Endothelial cell (in vitro differentiated cells): Measurements from ENCODE around the gene MAD1L1. TPM values are rescaled to one million over a fixed set of nuclear protein-coding genes. Genes with fewer than 3 reads are reported as not detected.

Source experiments
- DNase-seq: peaks from one replicate; pipeline ENCODE4 v3.0.0; 2021; ENCODE audit warnings: low spot score
- H3K27ac Mint-ChIP-seq: one replicate; pipeline ENCODE4 v1.8.0; 2021; ENCODE audit warnings: mixed read lengths, inconsistent platforms; ENCODE audit not compliant: unreplicated experiment
- H3K27me3 Mint-ChIP-seq: one replicate; pipeline ENCODE4 v1.8.0; 2021; ENCODE audit warnings: mild to moderate bottlenecking, moderate library complexity, mixed read lengths, inconsistent platforms; ENCODE audit not compliant: unreplicated experiment
- H3K36me3 Mint-ChIP-seq: one replicate; pipeline ENCODE4 v1.8.0; 2021; ENCODE audit warnings: mild to moderate bottlenecking, low read depth, mixed read lengths, inconsistent platforms; ENCODE audit not compliant: unreplicated experiment
- H3K4me1 Mint-ChIP-seq: one replicate; pipeline ENCODE4 v1.8.0; 2021; ENCODE audit warnings: mild to moderate bottlenecking, mixed read lengths, inconsistent platforms; ENCODE audit not compliant: unreplicated experiment
- H3K4me3 Mint-ChIP-seq: one replicate; pipeline ENCODE4 v1.8.0; 2021; ENCODE audit warnings: mild to moderate bottlenecking, mixed read lengths, inconsistent platforms; ENCODE audit not compliant: unreplicated experiment
- H3K9me3 Mint-ChIP-seq: one replicate; pipeline ENCODE4 v1.8.0; 2021; ENCODE audit warnings: mixed read lengths, inconsistent platforms; ENCODE audit not compliant: unreplicated experiment
- CTCF ChIP-seq: fragments of 200-600 bp; sonication (generic); IDR thresholded peaks from one replicate; pipeline ENCODE4 v1.5.0; 2021; ENCODE audit warnings: antibody characterized with exemption; ENCODE audit not compliant: unreplicated experiment
- total RNA-seq: library from RNA; stranded (reverse); fragmentation: NEBNext Ultra II Directional; extraction: Animal tissue kit (Norgen Biotek cat#: 25700); gene quantifications from one replicate; pipeline ENCODE4 v1.2.1, GENCODE V29; 2021; ENCODE audit not compliant: unreplicated experiment

The MAD1L1 gene
- total RNA-seq, 1 donor from 2014 or later = 43.3 TPM

- peaks cover 8% of the 10 kb centered on the region for H3K36me3 Mint-ChIP-seq
- TF ChIP-seq CTCF = no peak
- H3K4me1 Mint-ChIP-seq = peaks cover 21% of the 10 kb centered on the region
- peaks cover 22% of the 10 kb centered on the region for H3K27me3 Mint-ChIP-seq
- DNase-seq = no peak
- peak overlapping the region; percentile 36 for H3K27ac Mint-ChIP-seq
- H3K4me3 Mint-ChIP-seq = no peak overlapping the region
- H3K9me3 Mint-ChIP-seq = no peaks in the 10 kb centered on the region
These were observed 288.7 kb downstream of the MAD1L1 start for GRCh38 chr7:1943933-1944618.

- H3K4me1 Mint-ChIP-seq = peaks cover 23% of the 10 kb centered on the region
- H3K27ac Mint-ChIP-seq = peak overlapping the region; percentile 57
- H3K4me3 Mint-ChIP-seq = peak overlapping the region; percentile 5
- DNase-seq = no peak
- no peaks in the 10 kb centered on the region for H3K9me3 Mint-ChIP-seq
- H3K36me3 Mint-ChIP-seq = peaks cover 11% of the 10 kb centered on the region
- no peak for TF ChIP-seq CTCF
- peaks cover 22% of the 10 kb centered on the region for H3K27me3 Mint-ChIP-seq
These were observed 289.4 kb downstream of the MAD1L1 start for GRCh38 chr7:1943326-1943725.

- Mint-ChIP-seq H3K4me3 (peak overlapping the region; percentile 5), H3K27me3 (peaks cover 24% of the 10 kb centered on the region), H3K4me1 (peaks cover 26% of the 10 kb centered on the region), H3K9me3 (no peaks in the 10 kb centered on the region), H3K27ac (peak overlapping the region; percentile 57), H3K36me3 (peaks cover 15% of the 10 kb centered on the region)
- no peak for DNase-seq
- TF ChIP-seq CTCF = no peak
These were observed 289.8 kb downstream of the MAD1L1 start for GRCh38 chr7:1942941-1943289.

GRCh38 chr7:1942243-1942940, 290.4 kb downstream of the MAD1L1 start:
- Mint-ChIP-seq H3K27me3 (peaks cover 24% of the 10 kb centered on the region), H3K36me3 (peaks cover 15% of the 10 kb centered on the region), H3K4me3 (no peak overlapping the region), H3K4me1 (peaks cover 26% of the 10 kb centered on the region), H3K27ac (peak overlapping the region; percentile 36), H3K9me3 (no peaks in the 10 kb centered on the region)
- TF ChIP-seq CTCF = no peak
- DNase-seq = no peak
